ENCODE results near the gene MACROD2.

GRCh38 chr20:14979453-14979986 is 984.2 kb downstream of the MACROD2 start:
- TF ChIP-seq CTCF (optimal IDR thresholded peaks at IDR 0.05 in 1 of 3, IDR thresholded peaks at IDR 0.05 in 1 of 3, conservative IDR thresholded peaks at IDR 0.05 in 1 of 3; ENCODE audit: extremely low read depth in 1 of 3, insufficient read depth in 2 of 3, low read length in 3 of 3) (no peak), EZH2 (IDR thresholded peaks at IDR 0.05; ENCODE audit: low read length) (no peak)
